ENCODE results near the gene HBE1. TPM values are rescaled to one million over a fixed set of nuclear protein-coding genes. Genes with fewer than 3 reads are reported as not detected.

The HBE1 gene
- total and polyA plus RNA-seq, 9 of the 15 experiments (the other 6 are each of a cell fraction or from before 2014, with no cell fraction given): 612 to 10,250 (median 2,181) TPM

DNA sequence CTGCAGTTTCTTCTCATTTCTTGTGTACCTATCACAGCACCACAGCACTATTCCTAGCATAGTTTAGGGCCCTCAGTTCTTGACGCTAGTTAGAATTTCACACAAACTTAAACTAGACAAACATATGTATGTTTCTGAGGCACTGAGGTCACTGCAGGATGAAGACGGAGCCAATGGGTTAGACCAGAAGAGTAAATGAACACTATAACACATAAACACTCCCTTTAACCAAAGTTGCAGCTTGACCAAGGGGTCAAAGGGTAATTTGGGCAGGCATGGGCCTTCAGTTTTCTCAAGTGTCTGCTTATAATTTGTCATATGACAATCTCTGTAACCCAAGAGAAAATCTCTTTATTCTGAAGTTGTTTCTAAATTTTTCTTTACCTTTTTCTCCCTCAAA, 12.9 kb upstream of the HBE1 start (continued):
- TF ChIP-seq, protein P1, sequence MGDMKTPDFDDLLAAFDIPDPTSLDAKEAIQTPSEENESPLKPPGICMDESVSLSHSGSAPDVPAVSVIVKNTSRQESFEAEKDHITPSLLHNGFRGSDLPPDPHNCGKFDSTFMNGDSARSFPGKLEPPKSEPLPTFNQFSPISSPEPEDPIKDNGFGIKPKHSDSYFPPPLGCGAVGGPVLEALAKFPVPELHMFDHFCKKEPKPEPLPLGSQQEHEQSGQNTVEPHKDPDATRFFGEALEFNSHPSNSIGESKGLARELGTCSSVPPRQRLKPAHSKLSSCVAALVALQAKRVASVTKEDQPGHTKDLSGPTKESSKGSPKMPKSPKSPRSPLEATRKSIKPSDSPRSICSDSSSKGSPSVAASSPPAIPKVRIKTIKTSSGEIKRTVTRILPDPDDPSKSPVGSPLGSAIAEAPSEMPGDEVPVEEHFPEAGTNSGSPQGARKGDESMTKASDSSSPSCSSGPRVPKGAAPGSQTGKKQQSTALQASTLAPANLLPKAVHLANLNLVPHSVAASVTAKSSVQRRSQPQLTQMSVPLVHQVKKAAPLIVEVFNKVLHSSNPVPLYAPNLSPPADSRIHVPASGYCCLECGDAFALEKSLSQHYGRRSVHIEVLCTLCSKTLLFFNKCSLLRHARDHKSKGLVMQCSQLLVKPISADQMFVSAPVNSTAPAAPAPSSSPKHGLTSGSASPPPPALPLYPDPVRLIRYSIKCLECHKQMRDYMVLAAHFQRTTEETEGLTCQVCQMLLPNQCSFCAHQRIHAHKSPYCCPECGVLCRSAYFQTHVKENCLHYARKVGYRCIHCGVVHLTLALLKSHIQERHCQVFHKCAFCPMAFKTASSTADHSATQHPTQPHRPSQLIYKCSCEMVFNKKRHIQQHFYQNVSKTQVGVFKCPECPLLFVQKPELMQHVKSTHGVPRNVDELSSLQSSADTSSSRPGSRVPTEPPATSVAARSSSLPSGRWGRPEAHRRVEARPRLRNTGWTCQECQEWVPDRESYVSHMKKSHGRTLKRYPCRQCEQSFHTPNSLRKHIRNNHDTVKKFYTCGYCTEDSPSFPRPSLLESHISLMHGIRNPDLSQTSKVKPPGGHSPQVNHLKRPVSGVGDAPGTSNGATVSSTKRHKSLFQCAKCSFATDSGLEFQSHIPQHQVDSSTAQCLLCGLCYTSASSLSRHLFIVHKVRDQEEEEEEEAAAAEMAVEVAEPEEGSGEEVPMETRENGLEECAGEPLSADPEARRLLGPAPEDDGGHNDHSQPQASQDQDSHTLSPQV (IDR thresholded peaks at IDR 0.05): peak; percentile 37; the same call in 1 of the 2 replicates
- TF ChIP-seq NR2C2 (CRISPR knock-in tag; IDR thresholded peaks at IDR 0.05): no peak
- TF ChIP-seq NR2C2 (tag; IDR thresholded peaks at IDR 0.05): peak; percentile 63; the same call in 1 of the 2 replicates
- TF ChIP-seq ZNF75A (CRISPR knock-in tag; IDR thresholded peaks at IDR 0.05): no peak

DNA sequence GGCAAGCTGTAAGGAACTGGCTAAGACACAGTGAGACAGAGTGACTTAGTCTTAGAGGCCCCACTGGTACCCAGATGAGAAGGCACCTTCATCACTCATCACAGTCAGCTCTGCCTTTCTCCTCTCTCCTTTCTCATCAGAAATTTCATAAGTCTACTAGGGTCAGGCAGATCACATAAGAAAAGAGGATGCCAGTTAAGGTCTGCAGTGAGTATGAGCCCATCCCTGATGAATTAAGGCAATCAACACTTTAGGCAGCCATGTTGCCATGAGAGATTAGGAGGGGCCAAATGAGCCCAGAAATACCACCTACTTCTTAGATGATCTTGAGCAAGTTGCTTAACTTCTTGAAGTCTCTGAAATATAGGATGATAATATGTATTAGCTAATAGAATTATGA, 11.9 kb upstream of the HBE1 start:
- in situ Hi-C loops (cut with MboI): no loop called here
- BruUV-seq (replicated peaks): no TSS peak
- Histone ChIP-seq H2AFZ (ENCODE audit: low read depth, low read length) (no peak overlapping the region), H3K9ac (ENCODE audit: insufficient read depth in 1 of 2, low read depth in 2 of 2, low read length in 2 of 2) (0 out of 4 replicates have a peak overlapping the region, but pooled peaks of 1 of the 2 experiments have one; percentile 3), H3K4me1 (replicated peaks in 1 of 2; ENCODE audit: control insufficient read depth in 2 of 2, insufficient read depth in 2 of 2, low read length in 2 of 2) (peaks cover 30 to 91% of the 10 kb centered on the region in 2 experiments), H3K27ac (ENCODE audit: extremely low read depth, low read depth, low read length) (peak overlapping the region; percentile 51), H4K20me1 (replicated peaks; ENCODE audit: control insufficient read depth, insufficient read depth, low read length) (no peaks in the 10 kb centered on the region), H3K4me3 (no peak overlapping the region), H3K36me3 (ENCODE audit: control insufficient read depth, insufficient read depth, low read length) (peaks cover 55% of the 10 kb centered on the region), H3K79me2 (ENCODE audit: control insufficient read depth, insufficient read depth, low read length) (peaks cover 89% of the 10 kb centered on the region), H3K4me2 (ENCODE audit: insufficient read depth, low read length) (peak overlapping the region; percentile 27; the same call in 1 of the 2 replicates), H3K9me3 (replicated peaks; ENCODE audit: control insufficient read depth, insufficient read depth, low read depth, low read length) (no peaks in the 10 kb centered on the region), H3K27me3 (ENCODE audit: control insufficient read depth in 2 of 2, insufficient read depth in 2 of 2, low read length in 2 of 2) (no peaks in the 10 kb centered on the region), H3K9me1 (ENCODE audit: control insufficient read depth, insufficient read depth, low read length) (no peaks in the 10 kb centered on the region)
- ChIA-PET POLR2A (interaction anchor here (0.9 to 7.3 kb wide), 7 partner anchors 8 to 224 kb away, joined by 3 to 55 read pairs (median 7); partner anchors contain the start of genes HBE1 and HBG1), CTCF (ENCODE audit: low intra/inter-chr PET ratio) (no interaction called here)
- no peak for ATAC-seq
- DNase-seq (ENCODE audit: extremely low read depth in 1 of 4, low spot score in 3 of 4): no peak
- FAIRE-seq: no peak
- intact Hi-C loops (cut with micrococcal nuclease): loop anchor here (10.0 kb wide), 2 partner anchors 223 to 313 kb away; partner anchors contain the start of genes TRIM6 and UBQLN3
- TF ChIP-seq PHB (CRISPR knock-in tag; IDR thresholded peaks at IDR 0.05): no peak
- no peak for TF ChIP-seq SRSF7 (optimal IDR thresholded peaks at IDR 0.05; ENCODE audit: low read depth, low read length)
- TF ChIP-seq BACH1 (tag; IDR thresholded peaks at IDR 0.05): no peak
- TF ChIP-seq, protein P2, sequence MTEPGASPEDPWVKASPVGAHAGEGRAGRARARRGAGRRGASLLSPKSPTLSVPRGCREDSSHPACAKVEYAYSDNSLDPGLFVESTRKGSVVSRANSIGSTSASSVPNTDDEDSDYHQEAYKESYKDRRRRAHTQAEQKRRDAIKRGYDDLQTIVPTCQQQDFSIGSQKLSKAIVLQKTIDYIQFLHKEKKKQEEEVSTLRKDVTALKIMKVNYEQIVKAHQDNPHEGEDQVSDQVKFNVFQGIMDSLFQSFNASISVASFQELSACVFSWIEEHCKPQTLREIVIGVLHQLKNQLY (CRISPR knock-in tag; conservative IDR thresholded peaks at IDR 0.05): no peak
- no peak for TF ChIP-seq ZNF77 (CRISPR knock-in tag; IDR thresholded peaks at IDR 0.05)
- TF ChIP-seq, protein P1 (IDR thresholded peaks at IDR 0.05): 0 out of 2 replicates have a peak, but pooled peaks have one; percentile 37

All from K562 (cell line).